NCI-H774 (cell line): ENCODE results near the gene NTRK2.

Experiments used
- DNase-seq: peaks from one replicate; lab custom pipeline; 2025; lab: John Stamatoyannopoulos, UW

Gene NTRK2

DNA sequence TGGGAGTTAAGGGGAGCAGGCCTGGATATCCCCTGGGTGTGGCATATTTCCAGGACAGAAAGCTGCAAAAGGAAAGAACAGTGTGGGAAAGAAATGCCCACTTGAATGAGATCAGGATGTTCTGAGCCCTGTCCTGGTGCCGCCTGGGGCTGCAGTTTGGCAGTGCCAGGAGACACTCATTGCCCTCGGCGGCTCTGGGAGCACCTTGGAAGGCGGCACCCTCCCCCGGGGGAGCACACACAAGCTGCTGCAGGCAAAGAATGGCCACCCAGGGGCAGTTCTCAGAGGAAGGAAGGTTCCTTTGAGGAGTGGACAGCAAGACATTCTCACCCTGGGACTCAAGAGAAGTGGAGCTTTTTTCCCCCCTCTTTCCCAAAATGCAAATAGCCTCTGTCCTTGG lies 305.3 kb downstream of the NTRK2 start:
- DNase-seq = no peak

DNA sequence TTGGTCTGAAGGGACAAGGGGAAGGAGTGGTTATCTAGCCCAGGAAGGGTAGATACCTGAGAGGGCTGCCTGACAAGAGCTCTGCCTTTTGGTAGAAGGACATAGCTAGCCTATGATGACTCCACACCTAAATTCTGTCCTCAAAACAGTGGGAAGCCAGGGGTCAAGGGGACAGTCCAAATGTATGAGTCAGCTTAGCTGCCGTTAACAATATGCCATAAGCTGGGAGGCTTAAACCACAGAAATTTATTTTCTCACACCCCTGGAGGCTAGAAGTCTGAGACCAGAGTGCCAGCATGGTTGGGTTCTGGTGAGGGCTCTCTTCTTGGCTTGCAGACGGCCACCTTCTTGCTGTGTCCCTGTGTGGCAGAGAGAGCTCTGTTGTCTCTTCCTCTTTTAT lies 306.4 kb downstream of the NTRK2 start:
- no peak for DNase-seq

DNA sequence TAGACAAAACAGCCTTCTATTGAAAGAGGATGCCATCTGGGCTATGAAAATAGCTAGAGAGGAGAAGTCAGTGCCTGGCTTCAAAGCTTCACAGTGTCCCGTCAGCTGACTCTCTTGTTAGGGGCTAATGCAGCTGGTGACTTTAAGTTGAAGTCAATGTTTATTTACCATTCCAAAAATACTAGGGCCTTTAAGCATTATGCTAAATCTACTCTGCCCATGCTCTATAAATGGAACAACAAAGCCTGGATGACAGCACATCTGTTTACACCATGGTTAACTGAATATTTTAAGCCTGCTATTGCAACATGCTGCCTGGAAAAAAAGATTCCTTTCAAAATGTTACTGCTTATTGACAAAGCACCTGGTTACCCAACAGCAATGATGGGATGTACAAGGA lies 309.1 kb downstream of the NTRK2 start:
- no peak for DNase-seq

DNA sequence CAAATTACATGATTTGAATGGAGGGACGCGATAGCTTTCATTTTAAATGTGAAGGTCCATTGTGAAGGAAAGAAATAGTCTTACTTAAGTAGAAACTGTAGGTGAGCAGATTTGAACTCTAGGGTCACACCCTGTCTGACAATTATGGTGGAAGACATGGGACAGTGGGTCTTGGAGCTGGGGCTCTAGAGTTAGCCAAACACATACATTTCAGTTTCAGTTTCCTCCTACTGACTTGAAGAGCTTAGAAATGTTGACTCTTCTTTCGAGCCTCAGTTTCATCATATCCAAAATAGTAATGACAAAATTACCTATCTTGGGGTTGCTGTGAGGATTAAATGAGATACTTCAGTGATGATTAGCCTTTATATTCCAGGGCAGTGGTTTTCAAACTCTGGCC lies 314.2 kb downstream of the NTRK2 start:
- no peak for DNase-seq

DNA sequence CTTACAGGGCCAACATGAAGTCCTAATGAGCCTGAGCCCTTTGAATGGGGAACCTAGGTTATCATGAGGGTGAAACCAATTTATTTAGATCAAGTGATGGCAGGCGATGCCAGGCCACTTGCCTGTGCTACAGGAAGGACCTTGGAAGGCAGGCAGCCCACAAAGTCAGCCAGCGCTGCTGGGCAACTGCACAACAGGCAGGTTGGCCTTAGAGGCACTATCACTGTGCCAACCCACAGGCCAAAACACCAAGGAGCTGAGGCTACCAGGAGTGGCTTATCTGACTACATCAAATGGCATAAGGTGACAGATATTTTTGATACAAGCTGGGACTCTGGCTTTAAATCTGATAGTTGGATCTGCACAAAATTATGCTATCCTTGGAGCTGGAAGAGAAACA lies 319.1 kb downstream of the NTRK2 start:
- no peak for DNase-seq

DNA sequence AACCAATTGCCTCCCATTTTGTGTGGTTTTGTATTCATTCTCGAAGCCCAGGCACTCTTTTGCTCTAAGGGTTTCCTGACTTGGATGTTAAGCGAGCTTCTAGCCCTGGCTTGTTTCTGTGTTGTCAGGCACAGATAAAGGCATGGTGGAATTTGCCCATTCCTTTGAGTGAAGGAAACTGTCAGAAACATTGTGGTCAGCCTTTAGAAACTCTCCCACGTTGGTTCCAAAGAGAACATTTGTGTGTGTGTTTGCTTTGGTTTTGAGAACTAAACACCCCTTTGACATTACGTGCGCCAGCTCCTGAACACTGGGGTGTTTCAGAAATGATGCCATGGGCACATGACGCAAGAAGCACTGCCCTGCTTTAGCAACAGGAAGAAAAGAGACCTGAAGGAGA lies 320.9 kb downstream of the NTRK2 start:
- DNase-seq = no peak

DNA sequence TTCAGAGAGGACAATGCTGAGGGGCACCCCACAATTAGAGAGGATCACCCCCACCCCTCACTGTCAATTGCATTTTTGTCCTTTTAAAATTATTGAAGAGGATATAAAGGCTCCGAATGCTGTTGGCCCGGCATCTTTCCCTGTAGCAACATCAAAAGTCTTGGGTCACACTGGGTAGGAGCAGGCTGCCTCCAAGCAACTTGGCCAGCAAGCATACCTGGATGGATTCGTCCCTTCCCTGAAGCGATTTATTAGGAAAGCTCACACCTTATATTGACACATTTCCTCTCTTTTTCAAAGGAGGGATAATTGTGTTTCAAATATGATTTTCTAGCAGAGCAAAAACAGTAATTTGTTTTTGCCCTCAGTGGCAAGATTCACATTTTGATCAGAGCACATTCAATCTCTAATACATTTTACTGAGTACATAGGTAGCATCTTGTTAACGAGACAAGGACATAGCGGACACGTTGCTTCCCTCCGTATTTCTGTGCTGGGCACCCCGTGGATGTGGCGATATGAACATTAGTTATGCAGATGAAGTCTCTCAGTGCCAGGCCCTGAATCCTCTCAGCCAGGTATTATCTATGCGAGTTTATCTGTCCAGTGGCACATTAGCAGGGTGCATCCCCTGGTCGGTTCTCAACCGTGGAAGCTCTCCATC lies 321.5 kb downstream of the NTRK2 start:
- DNase-seq = no peak

DNA sequence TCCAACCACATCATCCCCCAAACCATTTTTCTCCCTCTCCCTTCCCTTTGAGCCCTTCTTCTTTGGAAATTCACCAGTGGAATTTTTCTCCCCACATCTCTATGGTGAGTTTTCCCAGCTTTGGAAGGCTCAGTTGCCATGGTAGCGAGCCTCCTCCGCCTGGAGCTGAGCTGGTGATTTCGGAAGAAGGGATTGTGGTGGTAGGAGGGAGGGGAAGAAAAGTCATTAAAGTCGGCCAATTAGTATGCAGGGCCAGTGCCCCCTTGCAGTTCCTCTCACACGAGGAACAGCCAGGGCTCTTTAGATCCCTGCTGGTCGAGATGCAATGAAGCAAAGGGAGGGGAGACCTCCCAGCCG lies 322.0 kb downstream of the NTRK2 start:
- DNase-seq = no peak

DNA sequence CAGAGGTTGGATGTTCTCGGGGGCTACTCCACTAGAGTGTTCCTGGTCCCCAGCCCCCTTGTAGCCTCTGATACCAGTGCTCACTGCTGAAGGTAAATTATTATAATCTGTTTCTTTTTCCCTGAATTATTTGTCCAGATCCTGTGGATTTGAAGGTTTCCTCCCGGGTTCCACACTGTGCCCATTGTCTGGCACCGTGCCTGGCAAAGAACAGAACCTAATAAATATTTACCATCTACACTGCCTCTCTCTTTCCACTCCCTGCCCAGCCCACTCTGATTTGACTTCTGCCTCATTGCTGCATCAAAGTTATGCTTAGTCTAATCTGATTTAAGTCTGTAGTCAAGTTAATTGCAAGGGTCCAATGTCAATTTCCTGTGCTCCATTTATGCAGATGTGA lies 322.9 kb downstream of the NTRK2 start:
- no peak for DNase-seq

DNA sequence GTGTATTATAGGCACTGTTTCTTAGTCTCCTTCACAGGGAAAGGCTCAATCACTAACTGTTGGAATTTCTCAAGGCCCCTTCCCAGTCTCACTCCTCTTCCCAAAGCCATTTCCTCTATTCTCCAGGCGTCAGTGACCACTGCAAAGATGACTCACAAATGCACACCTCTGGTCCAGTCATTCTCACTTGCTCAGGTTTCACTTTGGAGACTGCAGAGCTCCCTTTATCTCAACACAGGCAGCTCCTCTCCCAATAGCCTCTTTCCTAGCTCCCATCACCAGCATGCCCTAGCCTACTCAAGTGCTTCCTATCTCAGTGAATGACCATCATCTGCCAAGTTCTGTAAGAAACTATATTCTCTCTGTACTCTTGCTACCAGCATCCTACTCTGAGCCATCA lies 323.6 kb downstream of the NTRK2 start:
- no peak for DNase-seq

DNA sequence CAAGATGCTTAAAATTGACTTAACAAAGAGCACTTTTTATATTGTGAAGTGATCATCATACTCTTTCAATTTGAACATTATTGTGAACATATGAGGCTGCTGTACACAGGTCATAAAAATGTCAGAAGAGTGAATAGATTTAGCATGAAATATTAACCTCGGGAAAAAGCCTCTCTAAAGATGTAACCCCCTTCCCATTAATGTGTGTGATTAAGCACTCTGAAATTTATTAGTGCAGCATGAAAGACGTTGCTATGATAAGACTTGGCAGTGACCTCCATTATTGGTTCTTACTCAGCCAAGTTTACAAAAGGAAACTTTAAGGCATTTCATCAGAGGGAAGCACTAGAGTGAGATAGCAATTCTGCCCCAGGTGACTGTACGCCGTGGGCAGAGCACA lies 326.5 kb downstream of the NTRK2 start:
- DNase-seq = no peak

DNA sequence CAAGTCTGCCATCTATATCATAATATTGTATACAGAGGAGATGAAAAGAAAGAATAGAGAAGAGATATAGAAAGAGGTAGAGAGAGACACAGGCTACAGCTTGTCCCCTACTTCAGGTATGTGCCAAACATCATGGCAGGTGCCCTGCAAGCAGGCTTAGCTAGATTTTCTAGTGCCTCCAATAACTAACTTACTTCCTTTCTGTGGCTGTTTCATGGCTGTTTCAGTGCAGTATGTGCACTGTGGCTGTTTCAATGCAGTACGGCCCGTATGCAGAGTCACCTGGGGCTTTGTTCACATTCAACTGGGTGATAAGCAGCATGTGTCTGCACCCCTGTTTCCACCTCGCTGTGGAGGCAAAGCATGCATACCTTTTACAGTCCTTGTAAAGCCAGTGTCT lies 327.2 kb downstream of the NTRK2 start:
- no peak for DNase-seq

DNA sequence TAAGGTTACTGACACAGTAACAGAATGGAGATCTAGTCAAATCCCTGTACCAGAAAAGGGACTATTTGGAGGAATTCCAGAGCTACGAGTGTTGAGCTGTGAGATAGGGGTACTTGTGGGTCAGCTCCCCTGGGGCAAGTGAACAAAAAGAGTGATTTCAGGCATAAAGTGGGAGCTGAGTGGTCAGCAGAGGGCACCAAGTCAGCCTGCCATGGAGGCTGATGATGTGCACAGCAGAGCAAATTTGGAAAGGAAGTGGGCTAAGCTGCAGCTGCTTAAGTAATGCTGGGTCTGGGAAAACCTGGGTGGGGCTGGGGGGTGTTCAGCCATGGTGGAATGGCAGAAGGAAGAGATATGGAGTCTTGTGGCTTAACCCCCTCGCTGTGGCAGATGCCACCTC lies 327.9 kb downstream of the NTRK2 start:
- DNase-seq = no peak

DNA sequence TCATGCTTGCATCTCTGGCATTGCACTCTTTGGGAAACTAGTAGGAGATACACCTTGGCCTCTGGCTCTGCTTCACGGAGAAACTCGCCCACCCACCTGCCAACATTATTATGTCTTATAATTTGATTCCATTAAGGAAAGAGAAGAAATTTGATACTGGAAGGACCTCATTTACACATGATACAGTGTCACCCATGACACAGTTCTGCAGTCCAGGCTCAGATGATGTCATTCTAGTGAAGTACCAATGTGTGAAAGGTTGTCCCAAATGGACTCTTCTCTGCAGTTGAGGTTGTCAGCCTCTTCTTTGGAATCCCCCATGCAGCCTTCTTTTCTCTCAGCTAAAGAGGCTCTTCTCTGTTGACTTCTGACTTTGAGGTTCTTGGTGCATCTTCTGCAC lies 329.1 kb downstream of the NTRK2 start:
- no peak for DNase-seq

DNA sequence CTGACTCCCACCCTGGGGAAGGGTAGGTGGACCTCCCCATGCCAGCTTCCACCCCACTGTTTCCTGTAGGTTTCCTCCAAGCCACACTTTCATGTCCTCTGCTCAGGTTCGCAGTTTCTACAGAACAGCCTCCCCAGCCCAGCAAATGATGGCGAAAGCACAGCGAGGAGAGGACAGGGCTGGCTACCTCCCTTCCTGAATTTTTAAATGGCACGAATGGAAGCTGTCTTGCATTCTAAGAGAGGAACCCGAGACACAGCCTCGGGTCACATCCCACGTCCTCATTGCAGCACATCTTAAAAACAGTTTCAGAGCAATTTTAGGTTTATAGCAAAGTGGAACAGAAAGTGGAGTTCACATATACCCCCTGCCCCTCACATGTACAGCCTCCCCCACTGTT lies 330.3 kb downstream of the NTRK2 start:
- DNase-seq = no peak

DNA sequence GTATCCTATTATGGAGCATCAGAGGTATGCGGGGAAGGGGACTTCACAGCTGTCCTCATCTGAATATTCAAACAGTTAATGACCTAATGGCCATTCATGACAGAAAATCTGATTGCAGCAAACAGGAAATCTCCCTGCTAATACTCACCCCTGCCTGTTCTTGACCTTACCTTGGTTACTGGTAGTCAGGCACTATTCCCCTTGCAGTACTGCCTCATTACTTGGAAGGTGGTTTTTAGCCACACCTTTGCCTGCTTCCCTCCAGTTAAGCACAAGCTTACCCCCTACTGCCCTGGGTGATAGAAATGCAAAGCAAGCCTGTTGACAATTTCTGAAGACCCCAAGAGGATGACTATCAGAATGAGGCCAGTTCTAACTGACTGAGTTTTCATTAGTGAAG lies 332.4 kb downstream of the NTRK2 start:
- no peak for DNase-seq

DNA sequence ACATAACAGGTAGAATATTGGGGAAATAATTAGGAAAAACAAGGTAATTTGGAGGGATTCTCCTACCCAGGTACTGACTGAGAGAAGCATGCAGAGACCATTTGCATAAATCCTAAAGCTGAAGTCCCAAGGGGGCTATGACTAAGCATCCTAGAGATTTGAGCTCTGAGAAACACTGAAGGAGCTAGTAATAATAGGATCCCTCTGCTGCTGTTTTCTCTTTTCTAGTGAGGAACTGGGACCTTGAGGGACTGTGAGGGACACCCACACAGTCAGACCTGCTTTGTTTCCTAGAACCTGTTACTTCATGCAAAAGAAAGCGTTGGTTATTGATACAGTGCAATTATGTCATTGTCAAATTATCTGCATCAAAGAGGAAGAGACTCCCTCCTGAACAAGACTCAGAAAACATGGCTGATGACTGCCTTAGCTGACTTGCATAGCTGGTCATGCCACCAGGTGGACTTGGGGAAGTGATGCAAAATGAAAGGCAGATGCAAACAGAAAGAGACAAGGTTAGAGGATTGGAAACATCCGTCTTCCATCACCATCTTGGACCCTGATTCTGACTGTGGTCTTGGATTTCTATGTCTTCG lies 335.4 kb downstream of the NTRK2 start:
- no peak for DNase-seq

DNA sequence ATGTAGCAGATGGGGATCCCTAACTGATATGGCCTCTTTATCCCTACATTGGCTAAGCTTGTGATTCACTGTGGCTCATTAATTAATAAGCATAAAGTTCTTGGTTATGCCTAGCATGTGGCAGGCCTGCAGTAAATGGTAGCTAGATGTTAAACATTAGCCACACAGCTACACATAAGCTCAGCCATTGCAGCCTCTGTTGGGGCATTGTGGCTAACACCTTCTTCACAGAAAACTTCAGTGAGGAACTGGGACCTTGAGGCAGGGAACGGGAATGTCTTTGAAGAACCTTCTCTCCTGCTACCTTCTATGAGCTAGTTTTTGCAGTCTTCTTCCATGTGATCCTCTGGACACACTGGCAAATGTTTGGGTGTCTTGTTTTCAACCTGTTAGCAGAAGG lies 338.2 kb downstream of the NTRK2 start:
- DNase-seq = no peak

DNA sequence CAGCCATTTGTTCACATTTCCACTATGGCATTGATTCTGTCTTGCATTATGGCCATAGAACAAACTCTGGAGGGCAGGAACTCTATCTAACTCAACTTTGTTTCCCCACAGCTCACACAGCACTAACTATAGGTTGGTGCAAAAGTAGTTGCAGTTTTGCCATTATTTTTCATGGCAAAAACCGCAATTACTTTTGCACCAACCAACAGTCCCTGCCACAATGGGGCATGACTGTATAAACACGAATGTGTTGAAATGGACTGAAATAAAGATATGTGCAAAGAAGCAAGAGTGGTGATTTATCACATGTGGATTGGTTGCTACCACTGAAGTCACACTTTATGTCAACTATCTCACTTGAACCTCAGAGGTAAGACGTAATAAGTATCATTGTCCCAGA lies 338.7 kb downstream of the NTRK2 start:
- no peak for DNase-seq

DNA sequence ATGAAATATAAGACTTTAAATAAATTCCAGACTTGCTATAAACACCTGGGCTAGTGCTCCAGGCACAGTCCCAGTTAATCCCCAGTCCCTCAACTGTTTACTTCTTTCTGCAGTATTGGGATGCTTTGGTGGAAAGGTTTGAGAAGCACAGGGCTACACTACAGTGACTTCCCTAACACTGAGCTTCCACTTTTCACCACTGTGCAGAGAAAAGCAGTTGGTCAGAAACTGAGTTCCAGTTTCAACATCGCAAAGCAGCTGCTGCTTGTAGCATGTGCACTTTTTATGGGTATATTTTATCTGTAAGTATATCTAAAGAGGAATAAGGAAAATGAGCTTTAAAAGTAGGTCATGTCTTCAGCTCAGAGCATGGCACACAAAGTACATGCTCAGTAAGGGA lies 339.7 kb downstream of the NTRK2 start:
- no peak for DNase-seq

DNA sequence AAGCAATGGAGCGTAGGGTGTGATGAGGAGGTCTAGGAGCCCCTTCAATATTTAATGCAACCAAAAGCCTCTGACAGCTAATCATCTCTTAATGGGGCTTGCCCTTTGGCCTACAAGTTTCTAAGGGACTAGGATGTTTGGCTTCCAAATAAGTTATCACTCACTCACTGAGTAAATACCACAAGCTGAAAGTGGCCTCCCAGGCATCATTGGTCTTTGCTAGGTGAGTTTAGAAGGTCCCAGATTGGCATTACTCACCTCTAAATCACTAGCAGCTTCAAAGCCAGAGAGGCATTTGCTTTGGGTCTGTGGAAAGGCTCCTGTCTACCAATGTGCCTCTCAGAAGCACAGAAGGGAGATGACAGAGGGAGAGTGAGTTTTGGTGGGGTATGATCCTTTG lies 344.2 kb downstream of the NTRK2 start:
- DNase-seq = no peak

DNA sequence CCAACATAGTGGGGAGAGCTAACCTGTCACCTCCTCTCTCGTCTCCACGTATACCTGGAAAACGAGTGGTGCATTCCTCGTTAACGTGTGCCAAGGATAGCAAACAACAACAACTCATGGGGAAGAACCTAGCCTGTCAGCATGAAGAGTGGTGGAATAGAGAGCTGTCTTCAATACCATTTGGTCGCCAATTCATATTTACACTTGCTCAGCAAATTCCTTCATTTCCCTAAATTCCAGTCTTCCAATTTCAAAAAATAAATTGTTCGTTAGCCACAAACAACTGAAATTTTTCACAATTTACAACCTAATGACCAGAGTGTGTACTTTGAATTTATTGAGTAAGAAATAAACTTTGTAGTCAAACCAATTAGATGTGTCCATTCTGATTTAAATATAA lies 344.8 kb downstream of the NTRK2 start:
- DNase-seq = no peak

DNA sequence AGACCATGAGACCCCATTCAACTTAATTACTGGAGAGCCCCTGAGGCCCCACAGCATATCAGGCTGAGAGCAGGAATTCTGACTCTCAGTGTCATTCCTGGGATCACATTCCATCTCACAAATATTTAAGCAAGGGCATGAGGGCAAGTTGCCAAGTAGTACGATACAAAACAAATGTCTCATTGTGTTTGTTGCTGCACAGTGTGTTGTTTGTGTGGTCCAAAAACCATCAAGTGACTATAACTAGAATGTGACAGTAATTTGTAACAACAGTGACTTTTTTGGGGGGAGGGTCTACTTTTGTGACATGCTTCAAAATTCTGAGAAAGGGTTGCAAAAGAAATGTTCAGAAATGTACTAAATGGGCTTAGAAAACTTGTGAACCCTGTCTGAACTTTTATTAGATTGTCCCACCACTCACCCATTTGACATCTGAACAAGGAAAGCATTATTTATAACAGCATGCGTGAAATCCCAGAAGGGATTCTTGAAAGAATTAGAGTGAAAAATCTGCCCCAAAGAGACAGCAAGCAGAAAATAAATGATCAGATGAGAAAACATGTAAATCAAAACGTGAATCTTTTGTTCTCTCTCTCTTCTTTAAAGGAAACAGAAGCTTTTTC lies 347.0 kb downstream of the NTRK2 start:
- no peak for DNase-seq

DNA sequence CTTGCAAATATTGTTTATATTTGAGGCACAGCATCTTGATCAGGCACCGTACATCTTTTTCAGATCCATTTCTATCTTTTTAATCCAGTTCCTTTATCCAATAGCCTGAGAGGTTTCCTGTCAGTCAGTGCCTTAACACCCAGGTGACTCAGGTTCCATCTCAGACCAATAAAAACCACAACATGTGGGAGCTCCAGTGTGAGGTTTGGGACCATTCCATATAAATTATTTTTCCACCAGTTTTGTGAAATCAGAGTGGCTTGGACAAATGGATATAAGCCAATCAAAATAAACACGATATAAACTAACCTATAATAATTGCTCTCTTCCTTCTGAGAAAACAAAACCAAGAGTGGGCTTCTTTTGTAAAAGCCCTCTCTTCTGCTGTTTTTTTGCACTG lies 351.3 kb downstream of the NTRK2 start:
- DNase-seq = no peak
